HepG2 (cell line): Measurements from ENCODE around the gene ZNF66. TPM values are rescaled to one million over a fixed set of nuclear protein-coding genes. Genes with fewer than 3 reads are reported as not detected.

Experiments
- ARNT2 ChIP-seq: sonication (generic); formaldehyde crosslinking; IDR thresholded peaks from 2 replicates; pipeline ENCODE4 v1.8.0; 2022; ENCODE audit warnings: mild to moderate bottlenecking, low read depth, missing genetic modification reagents, moderate library complexity
- CAMTA2 ChIP-seq: sonication (generic); formaldehyde crosslinking; IDR thresholded peaks from 2 replicates; pipeline ENCODE4 v1.4.0; 2020; ENCODE audit warnings: mild to moderate bottlenecking, missing genetic modification reagents, borderline replicate concordance
- HMG20B ChIP-seq: conservative IDR thresholded peaks from 2 replicates; pipeline ENCODE4 v1.6.1; 2016; ENCODE audit warnings: missing genetic modification reagents, missing compliant biosample characterization
- IKZF1 ChIP-seq: fragments of 450-650 bp; IDR thresholded peaks from 2 replicates; pipeline ENCODE4 v1.7.1; 2016
- IRX3 ChIP-seq: sonication (generic); formaldehyde crosslinking; IDR thresholded peaks from 2 replicates; pipeline ENCODE4 v1.8.1; 2023; ENCODE audit warnings: mild to moderate bottlenecking, low read depth, missing genetic modification reagents, borderline replicate concordance
- JUNB ChIP-seq: sonication (generic); formaldehyde crosslinking; IDR thresholded peaks from 2 replicates; pipeline ENCODE4 v1.8.0; 2022; ENCODE audit warnings: missing genetic modification reagents, mild to moderate bottlenecking, borderline replicate concordance
- MAF1 ChIP-seq: sonication (generic); formaldehyde crosslinking; IDR thresholded peaks from 2 replicates; pipeline ENCODE4 v1.5.0; 2020; ENCODE audit warnings: missing genetic modification reagents, borderline replicate concordance
- MYC ChIP-seq: sonication (generic); formaldehyde crosslinking; IDR thresholded peaks from 2 replicates; pipeline ENCODE4 v1.9.0; 2021; ENCODE audit warnings: missing genetic modification reagents, borderline replicate concordance
- PHF20 ChIP-seq: sonication (generic); formaldehyde crosslinking; IDR thresholded peaks from 2 replicates; pipeline ENCODE4 v1.5.0; 2020; ENCODE audit warnings: mild to moderate bottlenecking, missing genetic modification reagents
- SMARCC2 ChIP-seq: fragments of 450-650 bp; IDR thresholded peaks from 2 replicates; pipeline ENCODE4 v1.6.1; 2017; ENCODE audit warnings: antibody characterized with exemption, mild to moderate bottlenecking
- SOX5 ChIP-seq: IDR thresholded peaks from 2 replicates; pipeline ENCODE4 v1.6.1; 2016; ENCODE audit warnings: borderline replicate concordance
- SP1 ChIP-seq, 2 experiments: fragments of 450-650 bp in 1 of 2; sonication (generic) in 1 of 2; formaldehyde crosslinking in 1 of 2; IDR thresholded peaks; 2 replicates each; pipeline versions ENCODE4 v1.4.0 to v1.6.1; 2016 to 2020; ENCODE audit warnings: missing genetic modification reagents in 1 of 2
- SP2 ChIP-seq: sonication (generic); formaldehyde crosslinking; IDR thresholded peaks from 2 replicates; pipeline ENCODE4 v1.5.1; 2020; ENCODE audit warnings: mild to moderate bottlenecking, missing genetic modification reagents
- TFDP1 ChIP-seq: IDR thresholded peaks from 2 replicates; pipeline ENCODE4 v1.6.1; 2016; ENCODE audit warnings: missing compliant biosample characterization, missing genetic modification reagents, borderline replicate concordance
- USF2 ChIP-seq, 2 experiments: sonication (generic) in 1 of 2; formaldehyde crosslinking in 1 of 2; IDR thresholded peaks; 2 replicates each; pipeline versions ENCODE4 v1.5.1 to v1.6.1; 2011 to 2020; ENCODE audit warnings: borderline replicate concordance in 1 of 2, low read depth in 1 of 2, low read length in 1 of 2, mild to moderate bottlenecking in 1 of 2, missing genetic modification reagents in 1 of 2, moderate library complexity in 1 of 2
- ZBTB7B ChIP-seq: sonication (generic); formaldehyde crosslinking; IDR thresholded peaks from 2 replicates; pipeline ENCODE4 v1.4.0; 2020; ENCODE audit warnings: missing genetic modification reagents
- ZFP82 ChIP-seq: sonication (generic); formaldehyde crosslinking; IDR thresholded peaks from 2 replicates; pipeline ENCODE4 v1.5.1; 2020; ENCODE audit warnings: mild to moderate bottlenecking, missing genetic modification reagents, borderline replicate concordance
- ZFP91 ChIP-seq: sonication (generic); formaldehyde crosslinking; IDR thresholded peaks from 2 replicates; pipeline ENCODE4 v1.9.0; 2022; ENCODE audit warnings: missing genetic modification reagents, mild to moderate bottlenecking, borderline replicate concordance
- ZNF124 ChIP-seq: sonication (generic); formaldehyde crosslinking; IDR thresholded peaks from 2 replicates; pipeline ENCODE4 v1.4.0; 2020; ENCODE audit warnings: missing genetic modification reagents
- ZNF224 ChIP-seq: sonication (generic); formaldehyde crosslinking; IDR thresholded peaks from 2 replicates; pipeline ENCODE4 v1.5.0; 2020; ENCODE audit warnings: mild to moderate bottlenecking, missing genetic modification reagents
- ZNF292 ChIP-seq: sonication (generic); formaldehyde crosslinking; IDR thresholded peaks from 2 replicates; pipeline ENCODE4 v1.8.1; 2022; ENCODE audit warnings: mild to moderate bottlenecking, low read depth, missing genetic modification reagents, borderline replicate concordance
- ZUFSP ChIP-seq: sonication (generic); formaldehyde crosslinking; IDR thresholded peaks from 2 replicates; pipeline ENCODE4 v1.9.0; 2021; ENCODE audit warnings: missing genetic modification reagents, mild to moderate bottlenecking, borderline replicate concordance
- polyA plus RNA-seq, 8 experiments: library from polyadenylated mRNA; depleted of rRNA in 3 of 8; stranded (reverse) in 7 of 8; unstranded in 1 of 8; fragments of >200 nt; fragmentation: Illumina TruSeq in 4 of 8; extraction: Trizol in 4 of 8; gene quantifications; 2 replicates each; pipeline versions ENCODE4 v1.2.1 to v1.2.3, GENCODE V29; 2011 to 2016; ENCODE audit warnings: low read depth in 4 of 8, missing spikeins in 1 of 8, mixed read lengths in 1 of 8; ENCODE audit not compliant: insufficient read depth in 1 of 8
- total RNA-seq, 5 experiments: library from RNA; depleted of rRNA; stranded (reverse); fragments of >200 nt; fragmentation: Illumina TruSeq; extraction: Trizol; gene quantifications; 2 replicates each; pipeline ENCODE4 v1.2.3, GENCODE V29; 2016; ENCODE audit warnings: low read depth in 1 of 5

ZNF66 gene
- total and polyA plus RNA-seq, 2 of the 13 experiments (the other 11 are each of a cell fraction or from before 2014, with no cell fraction given) = 4.0 to 8.0 TPM

- TF ChIP-seq SP2 (CRISPR knock-in tag) (peak; percentile 89), TFDP1 (CRISPR knock-in tag) (peak; percentile 82; the same call in 1 of the 2 replicates), SOX5 (CRISPR knock-in tag) (no peak), HMG20B (CRISPR knock-in tag) (no peak), MYC (no peak), ZNF124 (no peak), IRX3 (CRISPR knock-in tag) (no peak), ZFP82 (CRISPR knock-in tag) (no peak), IKZF1 (no peak), ZBTB7B (0 out of 2 replicates have a peak, but pooled peaks have one; percentile 35), MAF1 (CRISPR knock-in tag) (no peak), ARNT2 (CRISPR knock-in tag) (no peak; the same call in 1 of the 2 replicates), CAMTA2 (CRISPR knock-in tag) (no peak), ZNF224 (CRISPR knock-in tag) (peak; percentile 44; the same call in 1 of the 2 replicates), ZUFSP (CRISPR knock-in tag) (no peak), SMARCC2 (no peak), USF2 (IDR thresholded peaks at IDR 0.05; ENCODE audit: low read depth, low read length) (no peak), USF2 (CRISPR knock-in tag; IDR thresholded peaks at IDR 0.05; ENCODE audit: borderline replicate concordance) (no peak), ZFP91 (CRISPR knock-in tag) (peak; percentile 37; the same call in 1 of the 2 replicates), JUNB (CRISPR knock-in tag) (no peak), PHF20 (CRISPR knock-in tag) (peak; percentile 62), ZNF292 (CRISPR knock-in tag) (no peak; the same call in 1 of the 2 replicates), SP1 (IDR thresholded peaks at IDR 0.05) (no peak), SP1 (CRISPR knock-in tag; IDR thresholded peaks at IDR 0.05) (no peak)
These were observed at the start of gene ZNF66 (continued) for GRCh38 chr19:20776083-20777076.
